WERI-Rb-1 (cell line): Measurements from ENCODE around the gene SCLY.

ENCODE experiments used
- DNase-seq: peaks from one replicate; pipeline ENCODE4 v3.0.0-alpha.2; 2020
- H3K27ac ChIP-seq: fragments of 250-450 bp; sonication (Bioruptor Pico); 2 replicates; pipeline ENCODE4 v1.5.1; 2020; ENCODE audit warnings: mild to moderate bottlenecking, moderate library complexity
- H3K27me3 ChIP-seq: fragments of 250-450 bp; sonication (Bioruptor Pico); 2 replicates; pipeline ENCODE4 v1.5.1; 2021; ENCODE audit warnings: mild to moderate bottlenecking, low read depth, moderate library complexity; ENCODE audit not compliant: insufficient read depth, severe bottlenecking
- H3K36me3 ChIP-seq: fragments of 250-450 bp; sonication (Bioruptor Pico); 2 replicates; pipeline ENCODE4 v1.5.1; 2020; ENCODE audit warnings: mild to moderate bottlenecking, moderate library complexity
- H3K4me3 ChIP-seq: 2 replicates; pipeline ENCODE4 v1.5.1; 2011; ENCODE audit warnings: low read depth, mild to moderate bottlenecking, control low read depth, low read length
- H3K9me3 ChIP-seq: fragments of 250-450 bp; sonication (Bioruptor Pico); 2 replicates; pipeline ENCODE4 v1.5.1; 2021; ENCODE audit warnings: mild to moderate bottlenecking, moderate library complexity; ENCODE audit not compliant: severe bottlenecking
- CTCF ChIP-seq: IDR thresholded peaks from 2 replicates; pipeline ENCODE4 v1.5.1; 2011; ENCODE audit warnings: low read depth, mild to moderate bottlenecking, control low read depth, inconsistent platforms, low read length

Gene SCLY

DNA sequence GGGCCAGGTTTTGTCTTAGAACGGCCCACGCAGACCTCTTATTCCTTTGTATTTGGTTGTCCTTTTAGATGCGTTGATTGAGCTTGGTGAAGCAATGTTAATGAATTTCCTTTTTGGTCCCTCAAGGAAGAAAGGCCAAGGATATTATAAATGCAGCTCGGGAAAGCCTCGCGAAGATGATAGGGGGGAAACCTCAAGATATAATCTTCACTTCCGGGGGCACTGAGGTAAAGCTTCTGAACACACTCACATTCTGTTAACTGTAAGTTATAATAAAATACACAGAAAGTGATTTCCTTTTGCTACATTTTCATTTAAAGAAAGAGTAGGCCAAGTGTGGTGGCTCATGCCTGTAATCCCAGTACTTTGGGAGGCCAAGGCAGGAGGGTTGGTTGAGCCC is 7.1 kb downstream of the SCLY start:
- Histone ChIP-seq H3K27ac (no peak overlapping the region), H3K27me3 (no peaks in the 10 kb centered on the region), H3K36me3 (peaks cover 61% of the 10 kb centered on the region), H3K9me3 (no peaks in the 10 kb centered on the region), H3K4me3 (no peak overlapping the region)
- TF ChIP-seq CTCF, result no peak
- no peak for DNase-seq

DNA sequence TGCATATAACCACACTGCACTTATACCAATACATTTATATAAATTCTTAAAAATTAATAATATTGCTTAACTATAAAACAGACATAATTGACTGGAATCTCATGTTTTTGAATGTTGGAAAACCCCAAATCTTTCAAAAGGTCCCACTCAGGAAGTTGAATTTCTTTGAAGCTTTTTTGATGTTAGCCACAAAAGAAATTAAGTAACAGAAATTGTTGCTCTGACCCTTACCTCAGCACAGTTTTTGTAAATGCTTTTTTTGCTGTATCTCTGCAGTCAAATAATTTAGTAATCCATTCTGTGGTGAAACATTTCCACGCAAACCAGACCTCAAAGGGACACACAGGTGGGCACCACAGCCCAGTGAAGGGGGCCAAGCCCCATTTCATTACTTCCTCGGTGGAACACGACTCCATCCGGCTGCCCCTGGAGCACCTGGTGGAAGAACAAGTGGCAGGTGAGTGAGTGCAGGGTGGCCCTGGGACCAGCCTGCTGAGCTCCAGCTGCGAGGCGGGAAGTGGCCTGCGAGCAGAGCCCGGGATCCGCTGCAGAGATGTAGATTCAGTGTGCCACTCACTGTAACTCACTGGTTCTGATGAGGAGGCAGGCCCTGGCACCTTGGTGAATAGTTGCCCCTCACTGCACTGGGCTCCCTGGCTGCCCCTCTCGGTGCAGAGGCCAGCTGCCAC is 8.4 kb downstream of the SCLY start:
- TF ChIP-seq CTCF, result no peak
- H3K27ac ChIP-seq, result no peak overlapping the region
- no peak for DNase-seq
- no peaks in the 10 kb centered on the region for H3K9me3 ChIP-seq
- no peaks in the 10 kb centered on the region for H3K27me3 ChIP-seq
- no peak overlapping the region for H3K4me3 ChIP-seq
- peaks cover 73% of the 10 kb centered on the region for H3K36me3 ChIP-seq

DNA sequence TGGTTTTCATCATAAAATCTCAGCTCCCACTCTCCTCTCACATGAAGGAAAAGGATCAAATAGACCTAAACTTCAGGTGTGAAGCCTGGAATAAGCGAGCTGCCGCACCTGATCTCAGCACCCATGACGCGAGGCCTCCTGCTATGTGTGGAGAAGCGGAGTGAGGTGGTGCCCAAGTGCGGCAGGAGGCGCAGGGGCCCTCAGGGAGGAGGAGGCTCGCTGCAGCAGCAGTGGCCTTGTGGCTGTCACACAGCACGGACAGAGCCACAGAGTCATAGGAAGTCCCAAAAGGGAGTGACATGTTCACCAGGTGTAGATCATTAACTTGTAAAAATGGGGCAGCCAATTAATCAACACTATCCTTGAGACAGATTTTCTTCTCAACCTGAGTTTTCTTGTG is 9.1 kb downstream of the SCLY start:
- H3K36me3 ChIP-seq, result peaks cover 77% of the 10 kb centered on the region
- H3K4me3 ChIP-seq, result no peak overlapping the region
- H3K27ac ChIP-seq, result no peak overlapping the region
- no peaks in the 10 kb centered on the region for H3K9me3 ChIP-seq
- DNase-seq, result no peak
- no peaks in the 10 kb centered on the region for H3K27me3 ChIP-seq
- TF ChIP-seq CTCF, result no peak

- no peaks in the 10 kb centered on the region for H3K27me3 ChIP-seq
- DNase-seq, result no peak
- H3K4me3 ChIP-seq, result no peak overlapping the region
- no peak for TF ChIP-seq CTCF
- H3K9me3 ChIP-seq, result no peaks in the 10 kb centered on the region
- H3K27ac ChIP-seq, result no peak overlapping the region
- H3K36me3 ChIP-seq, result peaks cover 52% of the 10 kb centered on the region
Measured at GRCh38 chr2:238075397-238075796, 14.6 kb downstream of the SCLY start.

- no peak for TF ChIP-seq CTCF
- DNase-seq, result no peak
- Histone ChIP-seq H3K27ac (no peak overlapping the region), H3K4me3 (no peak overlapping the region), H3K27me3 (no peaks in the 10 kb centered on the region), H3K9me3 (no peaks in the 10 kb centered on the region), H3K36me3 (peaks cover 49% of the 10 kb centered on the region)
Measured at GRCh38 chr2:238077292-238077691, 16.5 kb downstream of the SCLY start.

- DNase-seq, result no peak
- Histone ChIP-seq H3K4me3 (no peak overlapping the region), H3K27me3 (no peaks in the 10 kb centered on the region), H3K27ac (no peak overlapping the region), H3K9me3 (no peaks in the 10 kb centered on the region), H3K36me3 (peaks cover 36% of the 10 kb centered on the region)
- no peak for TF ChIP-seq CTCF
Measured at GRCh38 chr2:238079874-238080327, 19.1 kb downstream of the SCLY start.
